IMR-90 (cell line): Measurements from ENCODE around the gene MRPL9. TPM values are rescaled to one million over a fixed set of nuclear protein-coding genes. Genes with fewer than 3 reads are reported as not detected.

Source experiments
- ATAC-seq: fragments of 200-7000 bp; cut with Tn5 transposase; 2 replicates; pipeline ENCODE4 v1.9.1; 2020; ENCODE audit warnings: low read depth, mild to moderate bottlenecking, moderate library complexity
- BruUV-seq: library from RNA; stranded (reverse); fragments of 400-500 nt; replicated peaks from 2 replicates; lab custom pipeline; 2021; lab: Mats Ljungman, UMichigan
- CTCF ChIA-PET: fragments of 300-600 bp; formaldehyde crosslinking; extraction: SDS; loops from one replicate; lab custom pipeline; 2021; ENCODE audit warnings: antibody characterized with exemption; lab: Yijun Ruan, JAX
- POLR2A ChIA-PET: fragments of 300-600 bp; sonication (Branson Sonifier 250); formaldehyde crosslinking; loops from one replicate; lab custom pipeline; 2022; ENCODE audit warnings: antibody characterized with exemption; ENCODE audit not compliant: unreplicated experiment; lab: Charles Lee
- DNase-seq: peaks from one replicate; pipeline ENCODE4 v3.0.0; 2013
- H2AFZ ChIP-seq: replicated peaks from 2 replicates; pipeline ENCODE3; 2013; ENCODE audit warnings: low read length, mild to moderate bottlenecking; ENCODE audit not compliant: poor library complexity
- H2AK5ac ChIP-seq: 2 replicates; pipeline ENCODE4 v1.6.1; 2013; ENCODE audit warnings: low read depth, low read length, inconsistent platforms
- H2AK9ac ChIP-seq: replicated peaks from 2 replicates; pipeline ENCODE3; 2013; ENCODE audit warnings: mild to moderate bottlenecking, low read depth, low read length, moderate library complexity; ENCODE audit not compliant: poor library complexity
- H2BK120ac ChIP-seq: 2 replicates; pipeline ENCODE4 v1.6.1; 2013; ENCODE audit warnings: low read depth, low read length, inconsistent platforms
- H2BK15ac ChIP-seq: 3 replicates; pipeline ENCODE4 v1.6.1; 2013; ENCODE audit warnings: low read depth, low read length, inconsistent platforms
- H2BK20ac ChIP-seq: 2 replicates; pipeline ENCODE4 v1.6.1; 2013; ENCODE audit warnings: low read depth, mild to moderate bottlenecking, inconsistent platforms, low read length, moderate library complexity
- H2BK5ac ChIP-seq: 2 replicates; pipeline ENCODE4 v1.6.1; 2013; ENCODE audit warnings: mild to moderate bottlenecking, low read depth, low read length, inconsistent platforms; ENCODE audit not compliant: poor library complexity, severe bottlenecking
- H3K14ac ChIP-seq: replicated peaks from 2 replicates; pipeline ENCODE4 v1.6.1; 2013; ENCODE audit warnings: low read depth, low read length, inconsistent platforms
- H3K18ac ChIP-seq: 2 replicates; pipeline ENCODE4 v1.6.1; 2013; ENCODE audit warnings: low read depth, low read length, control low read depth
- H3K23ac ChIP-seq: 2 replicates; pipeline ENCODE4 v1.6.1; 2013; ENCODE audit warnings: low read depth, low read length, inconsistent platforms
- H3K27ac ChIP-seq: 2 replicates; pipeline ENCODE4 v1.5.1; 2013; ENCODE audit warnings: mild to moderate bottlenecking, control low read depth, low read length; ENCODE audit not compliant: insufficient read depth
- H3K27me3 ChIP-seq: 2 replicates; pipeline ENCODE4 v1.6.1; 2013; ENCODE audit warnings: low read length; ENCODE audit not compliant: control insufficient read depth, insufficient read depth
- H3K36me3 ChIP-seq: 2 replicates; pipeline ENCODE4 v1.6.1; 2013; ENCODE audit warnings: low read length, mixed read lengths; ENCODE audit not compliant: control insufficient read depth, insufficient read depth
- H3K4ac ChIP-seq: 2 replicates; pipeline ENCODE4 v1.6.1; 2013; ENCODE audit warnings: low read depth, low read length, inconsistent platforms
- H3K4me1 ChIP-seq: 2 replicates; pipeline ENCODE4 v1.6.1; 2013; ENCODE audit warnings: low read length, mixed read lengths; ENCODE audit not compliant: control insufficient read depth, insufficient read depth
- H3K4me2 ChIP-seq: 2 replicates; pipeline ENCODE4 v1.6.1; 2013; ENCODE audit warnings: low read depth, mild to moderate bottlenecking, control low read depth, low read length, moderate library complexity
- H3K4me3 ChIP-seq: 2 replicates; pipeline ENCODE4 v1.5.1; 2013; ENCODE audit warnings: low read depth, mild to moderate bottlenecking, control low read depth, low read length, moderate library complexity; ENCODE audit not compliant: insufficient read depth
- H3K56ac ChIP-seq: 2 replicates; pipeline ENCODE4 v1.6.1; 2013; ENCODE audit warnings: low read length, inconsistent platforms; ENCODE audit not compliant: insufficient read depth; ENCODE audit errors: extremely low read depth
- H3K79me1 ChIP-seq, 2 experiments: 2 replicates each; pipeline ENCODE4 v1.6.1; 2013; ENCODE audit warnings: low read length in 2 of 2, inconsistent platforms in 1 of 2, low read depth in 1 of 2
- H3K9ac ChIP-seq: 2 replicates; pipeline ENCODE4 v1.6.1; 2013; ENCODE audit warnings: low read depth, low read length, control low read depth
- H3K9me1 ChIP-seq: 2 replicates; pipeline ENCODE4 v1.6.1; 2013; ENCODE audit warnings: low read length, inconsistent platforms; ENCODE audit not compliant: insufficient read depth
- H3K9me3 ChIP-seq: 2 replicates; pipeline ENCODE4 v1.6.1; 2013; ENCODE audit warnings: low read length; ENCODE audit not compliant: control insufficient read depth, insufficient read depth
- H4K20me1 ChIP-seq: 2 replicates; pipeline ENCODE4 v1.6.1; 2013; ENCODE audit warnings: low read length, inconsistent platforms; ENCODE audit not compliant: insufficient read depth
- H4K5ac ChIP-seq: 2 replicates; pipeline ENCODE4 v1.6.1; 2013; ENCODE audit warnings: mild to moderate bottlenecking, low read depth, low read length, control low read depth
- H4K8ac ChIP-seq, 2 experiments: 2 replicates each; pipeline ENCODE4 v1.6.1; 2013; ENCODE audit warnings: low read depth in 2 of 2, low read length in 2 of 2, control low read depth in 1 of 2, inconsistent platforms in 1 of 2
- H4K91ac ChIP-seq: 2 replicates; pipeline ENCODE4 v1.6.1; 2013; ENCODE audit warnings: low read depth, low read length, inconsistent platforms; ENCODE audit not compliant: insufficient read depth
- BHLHE40 ChIP-seq: fragments of 150-350 bp; IDR thresholded peaks from 2 replicates; pipeline ENCODE4 v1.6.1; 2016; ENCODE audit warnings: mild to moderate bottlenecking, low read depth, low read length
- CEBPB ChIP-seq: IDR thresholded peaks from 2 replicates; pipeline ENCODE4 v1.6.1; 2012; ENCODE audit warnings: low read depth, low read length, improper control_type of control experiment
- CHD1 ChIP-seq: IDR thresholded peaks from 2 replicates; pipeline ENCODE4 v1.6.1; 2012; ENCODE audit warnings: low read depth, low read length, improper control_type of control experiment
- FOS ChIP-seq: fragments of 150-350 bp; IDR thresholded peaks from 2 replicates; pipeline ENCODE4 v1.6.1; 2016; ENCODE audit warnings: low read depth, low read length
- MAZ ChIP-seq: IDR thresholded peaks from 2 replicates; pipeline ENCODE4 v1.6.1; 2012; ENCODE audit warnings: low read depth, mild to moderate bottlenecking, low read length, improper control_type of control experiment, moderate library complexity, borderline replicate concordance
- MXI1 ChIP-seq: IDR thresholded peaks from 2 replicates; pipeline ENCODE4 v1.6.1; 2012; ENCODE audit warnings: low read depth, mild to moderate bottlenecking, low read length, moderate library complexity, borderline replicate concordance
- NFE2L2 ChIP-seq: fragments of 150-350 bp; IDR thresholded peaks from 2 replicates; pipeline ENCODE4 v1.6.1; 2016; ENCODE audit warnings: low read depth, mild to moderate bottlenecking, low read length
- POLR2A ChIP-seq: IDR thresholded peaks from 2 replicates; pipeline ENCODE4 v1.6.1; 2012; ENCODE audit warnings: mild to moderate bottlenecking, low read depth, low read length
- RAD21 ChIP-seq: IDR thresholded peaks from 2 replicates; pipeline ENCODE4 v1.6.1; 2012; ENCODE audit warnings: low read length, improper control_type of control experiment
- RCOR1 ChIP-seq: IDR thresholded peaks from 2 replicates; pipeline ENCODE4 v1.6.1; 2012; ENCODE audit warnings: mild to moderate bottlenecking, low read length, improper control_type of control experiment; ENCODE audit not compliant: insufficient replicate concordance
- RFX5 ChIP-seq: IDR thresholded peaks from 2 replicates; pipeline ENCODE4 v1.8.0; 2012; ENCODE audit warnings: low read depth, mild to moderate bottlenecking, low read length, moderate library complexity
- SMC3 ChIP-seq: fragments of 150-350 bp; IDR thresholded peaks from 2 replicates; pipeline ENCODE4 v1.6.1; 2016; ENCODE audit warnings: low read depth, mild to moderate bottlenecking, antibody characterized with exemption, low read length, moderate library complexity
- WGBS, 2 experiments: methylation state at CpG; one replicate each; pipeline versions ENCODE4 v1.1.5 to v1.1.7; 2013; ENCODE audit warnings: missing lambda C conversion rate in 2 of 2; ENCODE audit not compliant: insufficient read length in 1 of 2; ENCODE audit errors: extremely low coverage in 2 of 2; 5-methylcytosine and 5-hydroxymethylcytosine counted together
- dilution Hi-C: fragments of 300-500 bp; cut with HindIII; formaldehyde crosslinking; loops from one replicate; pipeline ENCODE4 v1.14.3; 2018; ENCODE audit warnings: low sequenced_read_pairs; ENCODE audit not compliant: unreplicated experiment
- in situ Hi-C: fragments of 300-500 bp; cut with MboI; formaldehyde crosslinking; loops from 3 replicates; pipeline ENCODE4 v1.14.3; 2019; ENCODE audit warnings: low sequenced_read_pairs, inconsistent platforms, mixed read lengths
- intact Hi-C: fragments of 100-400 bp; cut with micrococcal nuclease; formaldehyde crosslinking; loops from 2 replicates; pipeline ENCODE4 v1.10.0; 2022
- polyA plus RNA-seq, 3 experiments: library from polyadenylated mRNA; depleted of rRNA; stranded (reverse); fragments of >200 nt; gene quantifications; 2 replicates each; pipeline ENCODE4 v1.2.3, GENCODE V29; 2012; ENCODE audit warnings: low replicate concordance in 1 of 3
- total RNA-seq: library from RNA; depleted of rRNA; stranded (reverse); fragments of >200 nt; gene quantifications from 2 replicates; pipeline ENCODE4 v1.2.3, GENCODE V29; 2012
- TF ChIP-seq, protein P1 (sequence below): fragments of 150-350 bp; IDR thresholded peaks from 2 replicates; pipeline ENCODE4 v1.6.1; 2016; ENCODE audit warnings: low read depth, mild to moderate bottlenecking, low read length, moderate library complexity, borderline replicate concordance
- TF ChIP-seq, protein P2 (sequence below): conservative IDR thresholded peaks from 2 replicates; pipeline ENCODE4 v1.5.1; 2012; ENCODE audit warnings: mild to moderate bottlenecking, low read depth, low read length, improper control_type of control experiment
- TF ChIP-seq, protein P3 (sequence below): fragments of 150-350 bp; IDR thresholded peaks from 2 replicates; pipeline ENCODE4 v1.6.1; 2017; ENCODE audit warnings: mild to moderate bottlenecking, antibody characterized with exemption, low read length, low read depth

The MRPL9 gene
- total and polyA plus RNA-seq, 2 of the 4 experiments (the other 2 are of a cell fraction): 65.4 to 87.5 TPM

DNA sequence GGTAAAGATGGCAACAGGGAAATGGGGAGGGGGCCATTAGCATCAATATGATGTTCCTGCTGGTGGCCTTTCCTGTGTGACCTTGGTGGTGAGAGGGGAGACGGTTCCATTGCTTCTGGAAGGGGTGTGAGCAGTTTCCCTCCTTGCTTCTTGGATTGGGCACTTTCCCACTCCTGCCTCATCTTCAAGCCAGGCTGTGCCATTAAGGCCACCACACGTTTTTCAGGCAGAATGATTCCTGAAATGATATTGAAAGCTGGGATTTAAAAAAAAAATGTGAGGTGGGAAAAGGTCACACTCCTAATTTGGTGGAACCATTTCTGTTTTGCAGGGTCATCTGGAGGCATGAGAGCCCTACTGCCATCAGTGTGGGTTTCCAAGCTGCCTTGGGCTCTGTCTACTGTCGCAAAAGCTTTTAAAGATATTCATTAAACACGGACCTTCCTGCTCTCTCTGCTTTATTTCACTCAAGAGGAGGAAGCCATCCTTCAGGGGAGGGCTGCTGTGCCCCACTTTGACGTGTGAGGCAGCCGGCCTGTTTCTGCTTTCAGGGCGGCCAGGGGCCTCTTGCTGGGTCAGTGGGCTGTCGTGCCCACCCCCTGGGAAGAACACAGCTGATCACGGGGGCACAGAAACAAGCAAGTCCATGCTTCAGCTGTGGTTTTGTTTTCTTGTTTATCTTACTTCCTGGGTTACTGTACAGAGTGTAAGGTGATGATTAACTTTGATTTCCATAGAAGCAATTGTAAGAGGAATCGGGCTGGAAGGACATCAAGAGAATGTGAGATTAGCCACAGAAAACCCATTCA lies 33.9 kb downstream of the MRPL9 start:
- no peak overlapping the region for H3K27ac ChIP-seq
- WGBS, 2 experiments: 61% methylated on average over 4 of the region's 10 CpGs; no CpG with 5 or more reads in 1 of the 2 experiments
- CTCF ChIA-PET: no interaction called here
- ATAC-seq (no peak), DNase-seq (no peak)
- no peak overlapping the region for H4K8ac ChIP-seq
- H3K4ac ChIP-seq: no peak overlapping the region
- POLR2A ChIA-PET: no interaction called here
- H3K23ac ChIP-seq: no peak overlapping the region; the same call in 1 of the 2 replicates
- intact Hi-C loops: no loop called here
- no peak overlapping the region for H3K4me2 ChIP-seq
- no TSS peak for BruUV-seq
- H2AFZ ChIP-seq: no peak overlapping the region
- H3K9me3 ChIP-seq: no peaks in the 10 kb centered on the region
- no peak overlapping the region for H3K18ac ChIP-seq
- H2BK120ac ChIP-seq: no peak overlapping the region
- H3K14ac ChIP-seq: no peak overlapping the region
- H3K56ac ChIP-seq: no peak overlapping the region
- no peak overlapping the region for H3K4me3 ChIP-seq
- dilution Hi-C loops: no loop called here
- H3K9ac ChIP-seq: no peak overlapping the region
- in situ Hi-C loops: no loop called here
- H3K27me3 ChIP-seq: peaks cover 54% of the 10 kb centered on the region
- H3K9me1 ChIP-seq: no peaks in the 10 kb centered on the region
- H2BK20ac ChIP-seq: no peak overlapping the region
- H2AK9ac ChIP-seq: no peak overlapping the region
- no peak overlapping the region for H2BK5ac ChIP-seq
- H4K20me1 ChIP-seq: no peaks in the 10 kb centered on the region
- no peaks in the 10 kb centered on the region for H3K79me1 ChIP-seq
- H4K91ac ChIP-seq: no peak overlapping the region
- H2BK15ac ChIP-seq: no peak overlapping the region
- no peak overlapping the region for H4K5ac ChIP-seq
- no peaks in the 10 kb centered on the region for H3K36me3 ChIP-seq
- H3K4me1 ChIP-seq: peaks cover 2% of the 10 kb centered on the region; the same call in 1 of the 2 replicates
- H2AK5ac ChIP-seq: no peak overlapping the region
- no peak for TF ChIP-seq BHLHE40
- TF ChIP-seq, protein P1, sequence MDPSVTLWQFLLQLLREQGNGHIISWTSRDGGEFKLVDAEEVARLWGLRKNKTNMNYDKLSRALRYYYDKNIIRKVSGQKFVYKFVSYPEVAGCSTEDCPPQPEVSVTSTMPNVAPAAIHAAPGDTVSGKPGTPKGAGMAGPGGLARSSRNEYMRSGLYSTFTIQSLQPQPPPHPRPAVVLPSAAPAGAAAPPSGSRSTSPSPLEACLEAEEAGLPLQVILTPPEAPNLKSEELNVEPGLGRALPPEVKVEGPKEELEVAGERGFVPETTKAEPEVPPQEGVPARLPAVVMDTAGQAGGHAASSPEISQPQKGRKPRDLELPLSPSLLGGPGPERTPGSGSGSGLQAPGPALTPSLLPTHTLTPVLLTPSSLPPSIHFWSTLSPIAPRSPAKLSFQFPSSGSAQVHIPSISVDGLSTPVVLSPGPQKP: no peak
- TF ChIP-seq POLR2A: no peak
- no peak for TF ChIP-seq MXI1
- TF ChIP-seq CHD1: no peak
- no peak for TF ChIP-seq MAZ
- no peak for TF ChIP-seq RAD21
- TF ChIP-seq CEBPB: no peak
- TF ChIP-seq SMC3: no peak
- TF ChIP-seq, protein P2, sequence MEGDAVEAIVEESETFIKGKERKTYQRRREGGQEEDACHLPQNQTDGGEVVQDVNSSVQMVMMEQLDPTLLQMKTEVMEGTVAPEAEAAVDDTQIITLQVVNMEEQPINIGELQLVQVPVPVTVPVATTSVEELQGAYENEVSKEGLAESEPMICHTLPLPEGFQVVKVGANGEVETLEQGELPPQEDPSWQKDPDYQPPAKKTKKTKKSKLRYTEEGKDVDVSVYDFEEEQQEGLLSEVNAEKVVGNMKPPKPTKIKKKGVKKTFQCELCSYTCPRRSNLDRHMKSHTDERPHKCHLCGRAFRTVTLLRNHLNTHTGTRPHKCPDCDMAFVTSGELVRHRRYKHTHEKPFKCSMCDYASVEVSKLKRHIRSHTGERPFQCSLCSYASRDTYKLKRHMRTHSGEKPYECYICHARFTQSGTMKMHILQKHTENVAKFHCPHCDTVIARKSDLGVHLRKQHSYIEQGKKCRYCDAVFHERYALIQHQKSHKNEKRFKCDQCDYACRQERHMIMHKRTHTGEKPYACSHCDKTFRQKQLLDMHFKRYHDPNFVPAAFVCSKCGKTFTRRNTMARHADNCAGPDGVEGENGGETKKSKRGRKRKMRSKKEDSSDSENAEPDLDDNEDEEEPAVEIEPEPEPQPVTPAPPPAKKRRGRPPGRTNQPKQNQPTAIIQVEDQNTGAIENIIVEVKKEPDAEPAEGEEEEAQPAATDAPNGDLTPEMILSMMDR: no peak
- TF ChIP-seq RFX5: no peak
- TF ChIP-seq, protein P3, sequence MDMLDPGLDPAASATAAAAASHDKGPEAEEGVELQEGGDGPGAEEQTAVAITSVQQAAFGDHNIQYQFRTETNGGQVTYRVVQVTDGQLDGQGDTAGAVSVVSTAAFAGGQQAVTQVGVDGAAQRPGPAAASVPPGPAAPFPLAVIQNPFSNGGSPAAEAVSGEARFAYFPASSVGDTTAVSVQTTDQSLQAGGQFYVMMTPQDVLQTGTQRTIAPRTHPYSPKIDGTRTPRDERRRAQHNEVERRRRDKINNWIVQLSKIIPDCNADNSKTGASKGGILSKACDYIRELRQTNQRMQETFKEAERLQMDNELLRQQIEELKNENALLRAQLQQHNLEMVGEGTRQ: no peak
- TF ChIP-seq FOS: no peak
- no peak for TF ChIP-seq NFE2L2
- no peak for TF ChIP-seq RCOR1
